T47D (cell line): ENCODE data around the gene ACOX3.

Source experiments
- DNase-seq, 2 experiments: peaks; one replicate each; pipeline versions ENCODE4 v3.0.0 to v3.0.0-alpha.2; 2011 to 2012; ENCODE audit warnings: low read depth in 1 of 2, low spot score in 1 of 2
- JUND ChIP-seq: IDR thresholded peaks from 2 replicates; pipeline ENCODE4 v1.6.1; 2012; ENCODE audit warnings: low read depth
- in situ Hi-C: cut with HindIII; loops from 2 replicates; pipeline ENCODE4 v1.10.0; 2016; ENCODE audit warnings: low sequenced_read_pairs, low pct_unique_long_range_greater_than_20kb

ACOX3 gene

DNA sequence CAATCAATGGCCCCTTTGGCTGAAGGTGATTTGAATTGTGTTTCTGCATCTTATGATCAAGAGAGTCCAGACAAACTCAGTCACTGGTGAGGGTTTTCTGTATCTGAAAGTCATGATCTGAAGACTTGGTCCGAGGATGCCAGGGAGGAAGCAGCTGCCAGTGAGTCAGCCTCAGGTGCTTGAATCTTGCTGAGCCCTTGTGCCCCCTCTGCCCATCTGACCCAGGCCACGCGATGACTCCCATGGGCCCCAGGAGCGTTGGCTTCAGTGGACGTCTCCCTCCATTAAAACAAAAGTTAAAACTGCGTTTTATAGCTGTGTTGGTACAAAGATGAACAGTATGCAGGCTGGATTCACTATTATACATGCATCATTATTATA, 109.0 kb downstream of the ACOX3 start:
- TF ChIP-seq JUND: no peak
- in situ Hi-C loops: no loop called here
- DNase-seq: no peak

GRCh38 chr4:8330821-8331574, 109.5 kb downstream of the ACOX3 start:
- DNase-seq: no peak
- in situ Hi-C loops: no loop called here
- no peak for TF ChIP-seq JUND

GRCh38 chr4:8329859-8330761, 110.4 kb downstream of the ACOX3 start:
- in situ Hi-C loops: no loop called here
- TF ChIP-seq JUND: no peak
- no peak for DNase-seq

- no peak for DNase-seq
- in situ Hi-C loops: no loop called here
- no peak for TF ChIP-seq JUND
Observed at GRCh38 chr4:8329560-8329858, 111.0 kb downstream of the ACOX3 start.

DNA sequence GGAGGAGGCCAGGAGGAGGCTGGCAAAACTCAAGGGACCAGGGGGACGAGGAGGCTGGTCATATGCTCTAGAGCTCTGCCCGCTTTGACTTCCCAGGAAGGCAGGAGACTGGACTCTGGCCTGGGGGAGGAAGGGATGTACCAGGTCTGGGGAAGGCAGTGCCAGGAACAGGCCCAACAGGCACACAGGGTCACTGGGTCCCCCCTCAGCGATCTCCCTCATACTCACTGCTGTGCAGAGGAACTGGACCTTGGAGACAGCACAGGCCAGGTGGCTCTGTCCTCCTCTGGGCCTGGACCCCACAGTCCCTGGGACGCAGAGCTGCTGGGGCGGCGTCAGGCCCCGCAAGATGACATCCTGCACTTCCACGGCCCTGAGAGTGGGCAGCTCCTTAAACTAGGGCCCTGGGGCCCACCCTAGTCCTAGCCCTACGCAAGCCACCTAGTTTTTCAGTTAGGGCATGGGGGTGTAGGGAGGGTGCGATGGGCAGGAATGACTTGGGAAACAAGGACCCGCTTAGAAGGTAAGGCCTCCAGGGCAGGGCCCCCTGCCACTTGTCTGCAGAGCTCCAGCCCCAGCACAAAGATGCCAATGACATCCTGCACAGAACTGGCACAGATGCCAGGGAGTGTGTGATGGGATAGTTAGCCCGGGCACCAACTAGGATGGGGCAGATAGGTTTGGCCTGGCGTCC, 111.5 kb downstream of the ACOX3 start:
- in situ Hi-C loops: no loop called here
- no peak for TF ChIP-seq JUND
- no peak for DNase-seq

- in situ Hi-C loops: no loop called here
- no peak for DNase-seq
- TF ChIP-seq JUND: no peak
Observed at GRCh38 chr4:8328456-8328855, 112.1 kb downstream of the ACOX3 start.

GRCh38 chr4:8326206-8326605, 114.3 kb downstream of the ACOX3 start:
- in situ Hi-C loops: no loop called here
- DNase-seq: no peak
- no peak for TF ChIP-seq JUND

DNA sequence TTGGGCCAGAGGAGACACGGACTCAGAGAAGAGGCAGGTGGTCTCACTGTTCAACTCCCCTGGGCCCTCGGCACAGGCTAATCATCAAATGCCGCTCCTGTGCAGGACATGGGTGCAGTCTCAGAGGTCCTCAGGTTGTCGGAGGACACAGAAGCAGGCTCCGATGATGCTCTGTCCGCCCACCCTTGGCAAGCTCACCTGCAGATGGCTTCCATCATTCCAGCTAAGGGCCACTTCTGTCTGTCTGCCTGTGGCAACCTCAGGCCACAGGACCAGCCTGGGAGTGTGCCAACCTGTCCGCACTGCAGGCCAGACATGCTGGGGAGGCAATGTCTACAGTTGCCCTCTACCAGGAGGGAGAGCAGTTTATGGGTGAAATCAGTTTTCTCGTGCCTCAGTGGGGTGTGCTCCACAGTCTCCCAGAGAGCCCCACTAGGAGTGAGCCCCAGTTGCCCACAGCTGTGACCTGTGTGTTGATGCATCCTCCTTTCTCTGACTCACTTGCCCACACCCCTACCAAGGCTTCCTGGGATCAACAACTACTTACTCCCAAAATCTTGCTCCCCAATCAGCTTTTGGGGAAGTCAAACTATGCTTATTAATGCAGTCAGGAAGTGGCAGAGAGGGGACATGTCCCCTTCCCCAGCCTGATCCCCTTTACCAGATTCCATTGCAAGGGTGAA, 115.1 kb downstream of the ACOX3 start:
- in situ Hi-C loops: no loop called here
- no peak for TF ChIP-seq JUND
- DNase-seq: no peak

DNA sequence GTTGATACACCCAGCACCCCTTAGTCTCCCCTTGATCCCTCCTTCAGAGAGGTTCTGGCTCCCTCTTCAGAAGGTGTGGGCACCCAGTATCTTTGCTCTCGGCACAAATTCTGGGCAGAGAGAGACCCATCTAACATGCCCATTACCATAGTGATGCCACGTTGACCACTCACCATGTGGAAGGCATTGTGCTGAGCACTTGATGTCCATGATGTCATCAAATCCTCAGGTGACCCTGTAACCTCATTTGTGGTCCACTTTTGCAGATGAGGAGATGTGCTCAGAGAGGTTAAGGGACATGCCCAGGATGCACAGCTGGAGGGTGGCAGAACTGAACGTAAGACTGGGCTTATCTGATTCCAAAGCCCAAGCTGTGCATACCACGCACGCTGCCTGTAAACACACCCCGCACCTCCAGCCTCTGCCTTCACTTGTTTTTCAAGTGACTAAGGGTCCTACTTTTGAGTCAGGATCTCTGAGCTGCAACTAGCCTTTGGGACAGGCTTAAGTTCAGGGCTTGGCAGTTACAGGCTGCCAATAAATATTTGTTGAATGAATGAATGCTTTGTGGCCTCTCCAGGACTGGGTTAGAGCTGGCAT, 115.8 kb downstream of the ACOX3 start:
- no peak for TF ChIP-seq JUND
- in situ Hi-C loops: no loop called here
- no peak for DNase-seq

- TF ChIP-seq JUND: no peak
- no peak for DNase-seq
- in situ Hi-C loops: no loop called here
Observed at GRCh38 chr4:8323947-8324555, 116.5 kb downstream of the ACOX3 start.

DNA sequence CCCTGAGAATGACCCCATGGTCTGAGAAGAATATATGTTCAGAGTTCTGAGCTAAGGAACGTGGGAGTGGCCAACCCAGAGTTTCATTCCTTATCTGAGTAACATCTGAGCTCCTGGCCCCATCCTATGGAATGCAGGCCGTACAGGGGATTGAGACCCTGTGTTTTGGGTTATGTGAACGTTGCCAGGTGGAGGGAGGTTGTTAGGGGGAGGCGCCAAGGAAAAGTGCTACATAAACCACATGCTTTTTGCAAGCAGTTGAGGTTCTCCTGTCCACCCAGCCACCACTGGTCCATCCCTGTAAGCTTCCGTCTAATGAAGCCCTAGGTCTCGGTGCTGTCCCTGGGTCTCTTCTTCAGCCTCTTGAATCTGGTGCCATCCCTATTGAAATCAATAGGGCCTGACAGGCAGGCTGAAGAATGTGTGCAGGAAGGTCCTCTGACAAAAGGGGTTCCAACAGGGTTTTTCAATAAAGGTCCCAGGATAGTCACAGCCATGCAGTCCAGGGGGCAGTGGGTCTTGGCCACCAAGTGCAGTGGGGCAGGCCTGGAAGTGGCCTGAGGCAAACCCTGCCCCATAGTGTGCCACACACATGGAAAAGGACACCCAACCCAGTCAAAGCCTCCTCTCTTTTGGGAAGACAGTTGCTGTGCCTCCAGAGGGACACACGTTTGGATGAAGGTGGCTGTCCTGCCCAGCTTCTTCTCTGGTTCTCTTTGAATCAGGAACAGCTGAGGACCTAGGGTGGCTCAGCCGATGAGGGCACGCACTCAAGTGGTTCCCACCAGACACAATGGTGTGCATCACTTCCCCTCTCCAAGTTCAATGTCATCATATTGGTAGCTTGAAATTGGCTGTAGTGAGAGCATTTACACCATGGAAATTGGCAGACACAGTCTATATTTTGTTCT, 117.5 kb downstream of the ACOX3 start:
- in situ Hi-C loops: no loop called here
- TF ChIP-seq JUND: no peak
- DNase-seq: no peak
